ENCODE results near the gene PARD3B.

The PARD3B gene

GRCh38 chr2:204634564-204634963 lies 89.3 kb downstream of the PARD3B start:
- DNase-seq (ENCODE audit: insufficient read length, low spot score) (no peak), FAIRE-seq (no peak)
- TF ChIP-seq, protein P1, sequence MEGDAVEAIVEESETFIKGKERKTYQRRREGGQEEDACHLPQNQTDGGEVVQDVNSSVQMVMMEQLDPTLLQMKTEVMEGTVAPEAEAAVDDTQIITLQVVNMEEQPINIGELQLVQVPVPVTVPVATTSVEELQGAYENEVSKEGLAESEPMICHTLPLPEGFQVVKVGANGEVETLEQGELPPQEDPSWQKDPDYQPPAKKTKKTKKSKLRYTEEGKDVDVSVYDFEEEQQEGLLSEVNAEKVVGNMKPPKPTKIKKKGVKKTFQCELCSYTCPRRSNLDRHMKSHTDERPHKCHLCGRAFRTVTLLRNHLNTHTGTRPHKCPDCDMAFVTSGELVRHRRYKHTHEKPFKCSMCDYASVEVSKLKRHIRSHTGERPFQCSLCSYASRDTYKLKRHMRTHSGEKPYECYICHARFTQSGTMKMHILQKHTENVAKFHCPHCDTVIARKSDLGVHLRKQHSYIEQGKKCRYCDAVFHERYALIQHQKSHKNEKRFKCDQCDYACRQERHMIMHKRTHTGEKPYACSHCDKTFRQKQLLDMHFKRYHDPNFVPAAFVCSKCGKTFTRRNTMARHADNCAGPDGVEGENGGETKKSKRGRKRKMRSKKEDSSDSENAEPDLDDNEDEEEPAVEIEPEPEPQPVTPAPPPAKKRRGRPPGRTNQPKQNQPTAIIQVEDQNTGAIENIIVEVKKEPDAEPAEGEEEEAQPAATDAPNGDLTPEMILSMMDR (IDR thresholded peaks at IDR 0.05; ENCODE audit: insufficient read depth, missing control alignments): no peak

DNA sequence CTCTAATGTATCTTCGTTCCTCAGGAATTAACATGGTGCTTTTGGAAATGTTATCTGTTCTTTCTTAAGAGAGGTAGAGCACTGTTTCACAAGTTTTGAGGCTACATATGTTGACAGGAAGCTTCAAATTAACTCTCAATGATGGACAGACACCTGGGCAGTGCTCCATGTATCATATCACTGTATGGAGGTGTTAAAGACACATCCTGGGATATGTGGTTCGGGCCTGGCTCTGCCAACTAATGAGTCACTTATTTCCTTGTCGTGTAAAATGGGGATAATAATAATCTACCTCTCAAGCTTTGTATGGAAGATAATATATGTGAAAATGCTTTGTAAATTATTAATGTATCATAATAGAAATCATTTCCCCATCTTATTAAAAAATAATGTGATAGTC lies 90.2 kb downstream of the PARD3B start:
- DNase-seq (ENCODE audit: insufficient read length, low spot score) (no peak), FAIRE-seq (no peak)
- TF ChIP-seq, protein P1 (IDR thresholded peaks at IDR 0.05; ENCODE audit: insufficient read depth, missing control alignments): no peak

DNA sequence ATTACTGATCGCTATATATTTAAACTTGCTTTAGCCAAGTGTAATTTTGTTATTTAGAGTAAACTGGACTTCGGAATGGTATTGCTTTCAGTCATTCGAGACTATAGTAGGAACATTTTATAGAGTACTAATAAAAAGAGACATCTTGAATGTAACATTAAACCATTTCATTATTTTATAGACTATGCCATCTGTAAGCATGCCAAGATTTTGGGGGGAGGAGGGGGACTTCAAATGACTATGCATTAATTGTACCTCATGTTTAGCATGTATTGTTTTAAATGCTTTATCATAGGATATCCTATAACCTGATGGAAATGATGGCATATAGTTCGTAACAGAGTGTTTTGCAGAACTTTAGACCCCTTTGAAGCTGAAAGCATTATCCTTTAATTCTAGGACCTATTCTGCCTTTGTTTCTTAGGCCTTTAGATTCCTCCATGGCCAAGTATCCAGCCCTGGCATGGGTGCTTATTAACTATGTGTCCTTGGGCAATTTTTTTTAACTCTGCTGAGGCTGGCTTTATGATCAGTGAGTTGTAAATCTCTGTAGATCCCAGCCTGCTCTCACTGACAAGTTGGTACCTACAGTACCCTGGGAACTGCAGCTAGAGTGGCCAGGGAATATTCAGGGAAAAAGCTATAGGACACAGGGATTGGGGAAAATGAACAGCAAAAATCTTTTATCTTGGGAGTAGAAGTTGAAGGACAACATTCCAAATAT lies 93.4 kb downstream of the PARD3B start:
- DNase-seq (ENCODE audit: insufficient read length, low spot score): no peak
- no peak for FAIRE-seq
- TF ChIP-seq, protein P1 (IDR thresholded peaks at IDR 0.05; ENCODE audit: insufficient read depth, missing control alignments): no peak

DNA sequence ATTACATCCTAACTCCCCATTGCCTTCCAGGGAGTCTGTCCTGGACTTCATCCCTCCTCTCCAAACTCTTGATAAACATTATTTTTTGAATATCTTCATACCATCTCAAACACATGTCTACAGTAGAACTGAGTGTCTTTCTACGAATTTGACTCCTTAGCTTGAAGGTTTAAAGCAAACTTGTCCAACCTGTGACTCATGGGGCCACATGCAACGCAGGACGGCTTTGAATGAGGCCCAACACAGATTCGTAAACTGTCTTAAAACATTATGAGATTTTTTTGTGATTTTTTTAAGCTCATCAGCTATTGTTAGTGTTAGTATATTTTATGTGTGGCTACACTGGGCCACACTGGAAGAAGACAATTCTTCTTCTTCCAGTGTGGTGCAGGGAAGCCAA lies 98.1 kb downstream of the PARD3B start:
- DNase-seq (ENCODE audit: insufficient read length, low spot score) (no peak), FAIRE-seq (no peak)
- TF ChIP-seq, protein P1 (IDR thresholded peaks at IDR 0.05; ENCODE audit: insufficient read depth, missing control alignments): no peak

- FAIRE-seq (no peak), DNase-seq (ENCODE audit: insufficient read length, low spot score) (no peak)
- TF ChIP-seq, protein P1 (IDR thresholded peaks at IDR 0.05; ENCODE audit: insufficient read depth, missing control alignments): no peak
These were observed 99.9 kb downstream of the PARD3B start for GRCh38 chr2:204645018-204645773.

DNA sequence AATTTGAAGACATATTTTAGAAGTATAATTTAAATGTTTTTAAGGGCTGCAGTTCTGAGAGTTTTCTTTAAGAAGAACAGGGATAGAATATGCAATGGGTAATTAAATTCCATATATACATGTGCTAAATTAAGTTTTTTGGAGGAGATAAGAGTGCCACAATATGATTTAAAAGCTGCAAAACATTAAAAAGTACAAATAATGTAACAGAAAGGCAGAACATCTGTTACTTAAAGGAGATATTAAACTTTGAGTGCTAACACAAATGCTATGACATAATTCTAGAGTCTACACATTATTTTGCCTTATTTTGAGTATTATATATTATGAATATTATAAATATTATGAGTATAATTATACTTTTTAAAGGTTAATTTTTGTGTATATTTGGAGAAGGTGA lies 102.4 kb downstream of the PARD3B start:
- TF ChIP-seq, protein P1 (IDR thresholded peaks at IDR 0.05; ENCODE audit: insufficient read depth, missing control alignments): no peak
- DNase-seq (ENCODE audit: insufficient read length, low spot score) (no peak), FAIRE-seq (no peak)

- DNase-seq (ENCODE audit: insufficient read length, low spot score) (no peak), FAIRE-seq (no peak)
- TF ChIP-seq, protein P1 (IDR thresholded peaks at IDR 0.05; ENCODE audit: insufficient read depth, missing control alignments): no peak
These were observed 105.3 kb downstream of the PARD3B start for GRCh38 chr2:204650611-204651010.

Measured in D721Med (cell line).